Prostate gland (tissue), 2 donors: ENCODE measurements around the gene MVP.

Experiments used
- POLR2A ChIP-seq: fragments of 450-650 bp; IDR thresholded peaks from one replicate; pipeline ENCODE4 v1.6.1; 2016; ENCODE audit warnings: antibody characterized with exemption, mild to moderate bottlenecking
- POLR2AphosphoS5 ChIP-seq: sonication (generic); formaldehyde crosslinking; IDR thresholded peaks from one replicate; pipeline ENCODE4 v1.6.1; 2017; ENCODE audit warnings: antibody characterized with exemption
- TF ChIP-seq, protein P1 (sequence below), 4 experiments: fragments of 200-600 bp in 2 of 4; fragments of 450-650 bp in 2 of 4; sonication (generic) in 2 of 4; IDR thresholded peaks; 1 replicate in 3 of 4; 2 replicates in 1 of 4; pipeline ENCODE4 v1.5.1; 2016 to 2019; ENCODE audit warnings: antibody characterized with exemption in 4 of 4, mild to moderate bottlenecking in 2 of 4, moderate library complexity in 2 of 4

DNA sequence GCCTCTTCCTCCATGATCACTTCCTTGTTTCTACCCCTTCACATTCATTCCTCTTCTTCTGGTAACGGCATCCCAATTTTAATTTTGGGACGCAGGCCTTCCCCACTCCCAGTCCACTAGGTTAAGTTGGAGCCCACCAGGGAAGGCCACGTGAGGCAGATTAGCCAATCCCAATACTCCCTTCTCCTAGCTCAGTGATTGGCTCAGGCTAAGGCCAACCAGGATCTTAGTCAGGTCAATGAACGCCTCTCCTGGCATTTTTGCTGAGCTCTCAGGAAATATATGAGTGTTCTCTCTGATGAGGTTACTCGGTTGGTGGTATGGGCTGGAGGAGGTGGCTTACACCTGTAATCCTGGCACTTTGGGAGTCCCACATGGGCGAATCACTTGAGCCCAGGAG lies 63.7 kb downstream of the MVP start:
- TF ChIP-seq, protein P1, sequence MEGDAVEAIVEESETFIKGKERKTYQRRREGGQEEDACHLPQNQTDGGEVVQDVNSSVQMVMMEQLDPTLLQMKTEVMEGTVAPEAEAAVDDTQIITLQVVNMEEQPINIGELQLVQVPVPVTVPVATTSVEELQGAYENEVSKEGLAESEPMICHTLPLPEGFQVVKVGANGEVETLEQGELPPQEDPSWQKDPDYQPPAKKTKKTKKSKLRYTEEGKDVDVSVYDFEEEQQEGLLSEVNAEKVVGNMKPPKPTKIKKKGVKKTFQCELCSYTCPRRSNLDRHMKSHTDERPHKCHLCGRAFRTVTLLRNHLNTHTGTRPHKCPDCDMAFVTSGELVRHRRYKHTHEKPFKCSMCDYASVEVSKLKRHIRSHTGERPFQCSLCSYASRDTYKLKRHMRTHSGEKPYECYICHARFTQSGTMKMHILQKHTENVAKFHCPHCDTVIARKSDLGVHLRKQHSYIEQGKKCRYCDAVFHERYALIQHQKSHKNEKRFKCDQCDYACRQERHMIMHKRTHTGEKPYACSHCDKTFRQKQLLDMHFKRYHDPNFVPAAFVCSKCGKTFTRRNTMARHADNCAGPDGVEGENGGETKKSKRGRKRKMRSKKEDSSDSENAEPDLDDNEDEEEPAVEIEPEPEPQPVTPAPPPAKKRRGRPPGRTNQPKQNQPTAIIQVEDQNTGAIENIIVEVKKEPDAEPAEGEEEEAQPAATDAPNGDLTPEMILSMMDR (IDR thresholded peaks at IDR 0.05) = no peak
- TF ChIP-seq POLR2A = no peak
- no peak for TF ChIP-seq POLR2AphosphoS5
